Hippocampal formation (tissue), 2 donors: ENCODE measurements around the gene KCNK6.
A peak's percentile ranks its signal among the peaks of the same experiment; 100 is the strongest.
"Not testable (repeated sequence)": the region's sequence is repeated elsewhere in the genome, so short reads cannot be mapped to it uniquely, and the experiment has no call there.

ENCODE experiments used
- DNase-seq, 2 donors: peaks; one replicate each; lab custom pipeline; 2025; lab: John Stamatoyannopoulos, UW

KCNK6 gene

DNA sequence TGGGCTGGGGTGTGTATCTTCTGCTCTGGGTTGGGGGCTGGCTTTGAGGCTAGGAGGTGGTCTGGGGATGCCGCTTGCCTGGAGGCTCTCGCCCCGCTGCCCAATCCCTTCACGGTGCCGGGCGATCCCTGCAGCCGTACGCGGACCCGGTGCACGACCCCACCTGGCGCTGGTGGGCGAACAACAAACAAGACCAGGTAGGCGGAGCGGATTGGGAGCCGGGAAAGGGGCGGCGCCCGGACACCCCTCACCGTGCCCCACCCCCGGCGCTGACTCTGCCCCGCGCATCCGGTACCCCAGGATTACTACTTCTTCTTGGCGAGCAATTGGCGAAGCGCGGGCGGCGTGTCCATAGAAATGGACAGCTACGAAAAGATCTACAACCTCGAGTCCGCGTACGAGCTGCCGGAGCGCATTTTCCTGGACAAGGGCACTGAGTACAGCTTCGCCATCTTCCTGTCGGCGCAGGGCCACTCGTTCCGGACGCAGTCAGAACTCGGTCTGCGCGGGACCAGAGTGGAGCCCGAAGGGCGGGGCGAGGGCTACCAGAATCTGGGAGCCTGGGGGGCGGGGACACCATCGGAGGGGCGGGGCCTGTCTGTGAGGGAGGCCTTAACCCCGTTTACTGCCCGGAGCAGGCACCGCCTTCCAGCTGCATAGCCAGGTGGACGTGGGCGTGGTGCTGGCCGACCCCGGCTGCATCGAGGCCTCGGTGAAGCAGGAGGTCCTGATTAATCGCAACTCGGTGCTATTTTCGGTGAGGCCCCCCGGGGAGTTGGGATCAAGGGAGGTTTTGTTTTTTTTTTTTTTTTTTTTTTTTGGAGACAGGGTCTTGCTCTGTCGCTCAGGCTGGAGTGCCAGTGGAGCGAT, 42.7 kb downstream of the KCNK6 start:
- no peak for DNase-seq

DNA sequence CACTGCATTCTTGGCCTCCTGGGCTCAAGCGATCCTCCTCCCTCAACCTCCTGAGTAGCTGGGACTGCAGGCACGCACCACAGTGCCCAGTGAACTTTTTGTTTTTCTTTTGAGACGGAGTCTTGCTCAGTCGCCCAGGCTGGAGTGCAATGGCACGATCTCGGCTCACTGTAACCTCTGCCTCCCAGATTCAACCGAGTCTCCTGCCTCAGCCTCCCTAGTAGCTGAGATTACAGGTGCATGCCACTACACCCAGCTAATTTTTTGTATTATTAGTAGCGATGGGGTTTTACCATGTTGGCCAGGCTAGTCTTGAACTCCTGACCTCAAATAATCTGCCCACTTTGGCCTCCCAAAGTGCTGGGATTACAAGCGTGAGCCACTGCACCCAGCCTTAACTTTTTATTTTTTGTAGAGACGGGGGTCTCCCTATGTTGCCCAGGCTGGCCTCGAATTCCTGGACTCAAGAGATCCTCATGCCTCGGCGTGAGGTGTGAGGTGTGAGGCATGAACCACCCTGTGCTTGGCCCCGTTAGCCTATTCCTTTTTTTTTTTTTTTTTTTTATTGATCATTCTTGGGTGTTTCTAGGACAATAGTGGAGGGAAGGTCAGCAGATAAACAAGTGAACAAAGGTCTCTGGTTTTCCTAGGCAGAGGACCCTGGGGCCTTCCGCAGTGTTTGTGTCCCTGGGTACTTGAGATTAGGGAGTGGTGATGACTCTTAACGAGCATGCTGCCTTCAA, 43.5 kb downstream of the KCNK6 start:
- DNase-seq, result not testable (repeated sequence)

DNA sequence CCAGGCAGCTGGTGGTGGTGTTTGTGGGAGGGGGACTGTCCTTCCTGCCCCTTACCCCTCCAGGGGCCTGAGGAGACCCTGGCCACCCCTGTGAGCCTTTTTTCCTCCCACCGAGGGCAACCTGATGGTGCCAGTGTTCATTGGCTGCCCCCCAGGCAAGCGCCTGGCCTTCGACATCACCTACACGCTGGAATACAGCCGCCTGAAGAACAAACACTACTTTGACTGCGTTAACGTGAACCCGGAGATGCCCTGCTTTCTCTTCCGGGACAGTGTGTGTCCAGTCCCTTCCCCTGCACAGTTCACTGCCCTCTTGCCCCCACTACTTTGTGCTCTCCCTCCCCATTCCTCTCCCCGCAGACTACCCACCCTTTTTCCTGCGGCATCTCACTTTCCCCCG, 47.4 kb downstream of the KCNK6 start:
- no peak for DNase-seq

DNA sequence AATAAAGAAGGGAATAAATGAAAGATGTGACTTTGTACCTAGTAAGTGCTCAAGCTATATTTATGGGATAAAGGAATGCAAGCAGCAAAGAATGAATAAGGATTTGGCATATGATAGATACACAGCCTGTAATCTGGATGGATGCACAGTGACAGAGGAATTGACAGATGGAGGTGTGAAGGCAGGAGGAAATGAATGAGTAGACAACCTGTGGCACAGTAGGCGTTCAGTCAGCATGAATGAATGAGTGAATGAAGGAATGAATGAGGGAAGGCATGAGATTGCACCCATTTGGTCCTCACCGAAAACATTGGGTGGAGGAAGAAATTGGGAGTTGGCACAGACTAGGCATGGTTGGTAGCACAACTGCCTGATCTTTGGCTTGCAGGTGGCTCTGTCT, 49.9 kb downstream of the KCNK6 start:
- no peak for DNase-seq

DNA sequence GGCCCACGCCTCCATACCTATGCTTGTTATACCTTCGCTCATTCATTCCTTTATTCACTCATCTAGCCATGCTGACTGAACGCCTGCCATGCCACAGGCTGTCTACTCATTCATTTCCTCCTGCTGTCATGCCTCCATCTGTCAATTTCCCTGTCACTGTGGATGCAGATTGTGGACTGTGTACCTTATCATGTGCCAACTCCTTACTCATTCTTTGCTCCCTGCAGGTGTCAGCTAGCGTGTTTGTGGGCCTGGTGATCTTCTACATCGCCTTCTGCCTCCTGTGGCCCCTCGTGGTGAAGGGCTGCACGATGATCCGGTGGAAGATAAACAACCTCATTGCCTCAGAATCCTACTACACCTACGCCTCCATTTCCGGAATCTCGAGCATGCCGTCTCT, 50.7 kb downstream of the KCNK6 start:
- no peak for DNase-seq

DNA sequence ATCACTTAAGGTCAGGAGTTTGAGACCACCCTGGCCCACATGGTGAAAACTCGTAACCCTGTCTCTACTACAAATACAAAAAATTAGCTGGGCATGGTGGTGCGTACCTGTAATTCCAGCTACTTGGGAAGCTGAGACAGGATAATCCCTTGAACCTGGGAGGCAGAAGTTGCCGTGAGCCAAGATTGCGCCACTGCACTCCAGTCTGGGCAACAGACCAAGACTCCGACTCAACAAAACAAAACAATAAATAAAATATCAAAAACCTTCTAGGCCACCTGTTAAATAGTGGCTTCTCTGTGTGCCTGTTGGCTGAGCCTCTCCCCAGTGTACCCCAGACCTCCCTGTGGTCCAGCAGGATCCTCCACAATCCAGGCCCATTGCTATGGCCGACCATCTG, 51.4 kb downstream of the KCNK6 start:
- DNase-seq, result no peak

DNA sequence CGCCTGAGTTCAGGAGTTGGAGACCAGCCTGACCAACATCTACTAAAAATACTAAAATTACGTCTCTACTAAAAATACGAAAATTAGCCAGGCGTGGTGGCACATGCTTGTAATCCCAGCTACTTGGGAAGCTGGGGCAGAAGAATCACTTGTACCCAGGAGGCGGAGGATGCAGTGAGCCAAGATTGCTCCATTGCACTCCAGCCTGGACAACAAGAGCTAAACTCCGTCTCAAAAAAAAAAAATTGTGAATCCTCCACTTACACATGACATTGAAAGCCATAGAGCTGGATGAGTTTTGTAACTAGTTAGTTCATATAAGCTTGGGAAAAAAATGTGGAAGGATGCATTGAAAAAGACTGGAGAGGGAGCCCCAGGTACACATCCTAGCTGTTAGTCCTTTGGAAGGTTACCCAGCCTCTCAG, 54.3 kb downstream of the KCNK6 start:
- no peak for DNase-seq

DNA sequence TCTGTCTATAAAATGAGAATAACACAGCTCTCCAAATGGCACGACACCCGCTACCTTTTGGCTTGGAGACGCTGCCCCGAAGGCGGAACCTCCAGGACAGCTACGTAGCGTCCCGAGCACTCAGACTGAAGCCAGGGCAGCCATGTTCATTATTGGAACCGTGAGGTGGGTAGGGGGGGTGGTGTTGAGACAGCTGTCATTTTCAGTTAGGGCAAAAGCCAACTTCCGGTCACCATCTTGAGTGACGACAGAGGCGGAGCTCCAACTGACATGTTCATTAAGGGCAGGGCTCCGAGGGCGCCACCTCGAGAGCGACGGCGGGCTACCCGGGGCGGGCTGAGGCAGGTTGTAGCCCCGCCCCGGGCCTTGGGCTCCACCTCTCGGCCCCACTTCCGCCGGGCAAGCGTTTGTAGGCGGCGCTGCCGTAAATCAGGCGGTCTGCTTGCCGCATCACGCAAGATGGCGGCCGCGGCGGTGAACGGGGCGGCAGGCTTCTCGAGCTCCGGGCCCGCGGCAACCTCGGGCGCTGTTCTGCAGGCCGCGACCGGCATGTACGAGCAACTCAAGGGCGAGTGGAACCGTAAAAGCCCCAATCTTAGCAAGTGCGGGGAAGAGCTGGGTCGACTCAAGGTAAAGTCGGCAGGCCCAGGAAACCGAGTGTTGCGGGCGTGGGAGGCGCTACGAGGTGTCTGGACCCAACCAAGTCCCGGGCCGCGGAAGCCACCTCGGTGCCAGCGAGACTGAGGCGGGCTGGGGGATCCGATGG, 54.9 kb downstream of the KCNK6 start, which contains the start of gene PSMD8:
PSMD8 (plus strand) TSS at position 240 of the 766 bp plus-strand sequence; CDS start at position 271, 31 bp downstream.
- DNase-seq, result peak; percentile 99 to 100

DNA sequence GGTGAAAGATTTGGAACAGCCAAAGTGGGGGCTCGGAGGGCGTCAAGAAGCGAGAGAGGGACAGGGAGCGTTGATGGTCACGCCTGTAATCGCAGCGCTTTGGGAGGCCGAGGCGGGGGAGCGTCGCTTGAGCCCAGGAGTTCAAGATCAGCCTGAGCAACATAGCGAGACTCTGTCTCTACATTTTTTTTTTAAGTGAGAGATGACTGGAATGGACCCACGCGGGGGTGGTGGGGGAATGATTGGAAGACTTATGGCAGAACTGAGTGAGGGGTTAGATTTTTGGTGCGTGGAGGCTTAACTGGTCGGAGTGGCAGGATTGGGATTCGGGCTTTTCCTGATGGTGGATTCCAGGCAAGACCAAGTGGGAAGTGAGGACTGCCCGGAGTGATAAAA, 55.5 kb downstream of the KCNK6 start:
- DNase-seq, result no peak

DNA sequence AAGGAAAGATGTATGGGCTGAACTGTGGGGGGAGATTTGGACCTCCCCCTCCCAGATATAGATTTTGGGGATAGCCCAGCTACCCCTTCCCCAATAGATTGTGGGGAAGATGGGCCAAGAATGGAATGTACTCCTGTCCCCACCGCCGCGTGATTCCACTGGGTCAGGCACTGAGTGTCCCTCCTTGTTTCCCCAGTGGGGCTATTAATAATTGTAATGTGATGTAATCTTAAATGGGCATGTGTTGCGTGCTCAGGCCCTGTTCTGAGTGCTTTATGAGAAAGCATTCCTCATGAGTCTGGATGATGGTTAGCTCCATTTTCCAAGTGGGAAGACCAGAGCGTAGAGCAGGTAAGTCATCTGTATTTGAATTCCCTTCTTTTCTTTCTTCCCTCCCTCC, 56.1 kb downstream of the KCNK6 start:
- DNase-seq, result no peak

DNA sequence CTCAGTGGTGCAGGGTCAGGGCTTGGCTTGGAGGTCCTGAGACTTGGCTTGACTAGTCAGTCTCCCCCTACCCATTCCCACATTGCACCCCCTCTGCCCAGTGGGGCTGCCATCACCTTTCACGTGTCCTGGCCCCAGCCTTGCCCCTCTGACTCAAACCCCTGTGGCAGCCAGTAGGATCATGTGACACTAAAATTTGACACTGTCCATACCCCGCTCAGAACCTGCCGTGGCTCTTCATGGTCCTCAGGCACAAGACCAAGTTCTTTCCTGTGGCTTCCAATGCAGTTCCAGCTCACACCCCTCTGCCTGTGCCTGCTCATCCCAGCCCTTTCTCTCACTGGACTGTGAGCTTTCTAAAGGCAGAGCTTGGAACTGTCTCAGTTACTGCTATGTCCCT, 56.9 kb downstream of the KCNK6 start:
- DNase-seq, result no peak

DNA sequence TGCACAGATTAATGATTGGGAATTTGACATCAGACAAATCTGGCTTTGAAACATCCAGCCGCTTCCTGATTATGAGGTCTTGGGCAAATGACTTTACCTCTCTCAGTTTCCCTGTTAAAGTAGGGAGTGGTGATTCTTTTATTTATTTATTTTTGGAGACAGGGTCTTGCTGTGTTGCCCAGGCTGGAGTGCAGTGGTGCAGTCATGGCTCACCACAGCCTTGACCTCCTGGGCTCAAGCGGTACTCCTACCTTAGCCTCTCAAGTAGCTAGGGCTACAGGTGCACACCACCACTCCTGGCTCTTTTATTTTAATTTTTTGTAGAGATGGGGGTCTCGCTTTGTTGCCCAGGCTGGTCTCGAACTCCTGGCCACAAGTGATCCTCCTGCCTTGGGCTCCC, 57.4 kb downstream of the KCNK6 start:
- DNase-seq, result no peak

DNA sequence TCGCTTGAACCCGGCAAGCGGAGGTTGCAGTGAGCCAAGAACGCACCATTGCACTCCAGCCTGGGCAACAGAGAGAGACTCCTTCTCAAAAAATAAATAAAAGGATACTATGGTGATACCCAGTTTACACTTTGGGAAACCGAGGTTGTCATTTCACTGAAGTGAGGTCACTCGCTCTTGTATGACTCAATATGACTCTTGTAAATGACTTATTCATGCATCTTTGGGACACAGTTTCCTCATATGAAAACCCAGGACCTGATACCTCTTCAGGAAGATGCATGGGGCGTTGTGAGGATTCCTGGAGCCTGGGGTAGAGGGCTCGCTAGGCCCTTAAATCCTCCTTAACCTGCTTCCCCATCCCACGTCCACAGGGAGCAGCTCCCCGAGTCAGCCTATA, 59.2 kb downstream of the KCNK6 start:
- DNase-seq, result no peak

DNA sequence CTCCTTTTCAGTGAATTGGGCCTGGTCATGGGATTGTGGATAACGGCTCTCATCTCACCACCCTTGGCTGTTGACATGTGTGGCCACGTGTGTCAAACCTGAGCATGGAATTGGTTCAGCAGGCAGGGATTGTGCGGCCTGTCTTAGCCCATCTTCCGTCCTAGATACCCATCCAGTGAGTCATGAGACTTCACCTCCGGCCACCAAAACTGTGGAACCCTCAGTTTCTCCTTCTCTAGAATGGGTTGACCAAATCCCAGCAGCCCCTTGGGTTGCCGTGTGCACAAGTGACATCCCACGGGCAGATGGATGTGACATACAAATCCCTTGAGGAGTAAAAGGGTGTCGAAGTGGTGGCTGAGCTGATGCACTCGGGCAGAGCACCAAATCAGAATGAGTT, 61.5 kb downstream of the KCNK6 start:
- no peak for DNase-seq
